Measurements from ENCODE around the gene TPI1. TPM values are rescaled to one million over a fixed set of nuclear protein-coding genes. Genes with fewer than 3 reads are reported as not detected.
"Not testable (repeated sequence)": the region's sequence is repeated elsewhere in the genome, so short reads cannot be mapped to it uniquely, and the experiment has no call there.

The TPI1 gene
- total and polyA plus RNA-seq, 5 donors, result 707 to 872 (median 730) TPM

- ATAC-seq (no peak), DNase-seq (peak in 1 of 3 donors; percentile 20)
- Histone ChIP-seq H3K27ac (ENCODE audit: low read length) (no peak overlapping the region), H3K4me1 (ENCODE audit: control insufficient read depth, insufficient read depth, low read length) (no peaks in the 10 kb centered on the region), H3K4me3 (ENCODE audit: low read length) (no peak overlapping the region), H3K9me3 (ENCODE audit: control insufficient read depth, low read length) (no peaks in the 10 kb centered on the region), H3K27me3 (ENCODE audit: control insufficient read depth, insufficient read depth) (no peaks in the 10 kb centered on the region)
- WGBS, result 95% methylated on average over 9 of the region's 9 CpGs
- intact Hi-C loops (cut with DNase I), result no loop called here
Observed at GRCh38 chr12:6860116-6860515, 7.2 kb upstream of the TPI1 start.

DNA sequence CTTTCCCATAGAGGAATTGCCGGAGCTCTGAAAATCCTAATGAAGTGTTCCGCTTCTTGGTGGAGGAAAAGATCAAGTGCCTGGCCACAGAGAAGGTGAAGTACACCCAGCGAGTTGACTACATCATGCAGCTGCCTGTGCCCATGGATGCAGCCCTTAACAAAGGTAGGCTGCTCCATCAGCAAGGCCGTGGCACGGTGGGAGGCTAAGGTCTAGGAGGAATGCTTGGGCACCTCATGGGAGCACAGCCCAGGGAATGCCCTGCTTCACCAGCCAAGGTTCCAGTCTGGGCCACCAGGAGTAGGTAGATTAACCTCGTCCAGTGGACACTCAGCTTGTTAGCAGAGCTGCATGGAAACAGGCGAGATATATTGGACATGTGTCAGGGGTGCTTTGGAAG is 6.4 kb upstream of the TPI1 start:
- H3K27ac ChIP-seq (ENCODE audit: low read length), result no peak overlapping the region
- no peaks in the 10 kb centered on the region for H3K4me1 ChIP-seq (ENCODE audit: control insufficient read depth, insufficient read depth, low read length)
- intact Hi-C loops (cut with DNase I), result no loop called here
- no peak overlapping the region for H3K4me3 ChIP-seq (ENCODE audit: low read length)
- WGBS, result 98% methylated on average over 7 of the region's 7 CpGs
- no peaks in the 10 kb centered on the region for H3K27me3 ChIP-seq (ENCODE audit: control insufficient read depth, insufficient read depth)
- no peak for ATAC-seq
- DNase-seq, result no peak
- no peaks in the 10 kb centered on the region for H3K9me3 ChIP-seq (ENCODE audit: control insufficient read depth, low read length)

GRCh38 chr12:6861391-6861790 is 5.9 kb upstream of the TPI1 start:
- DNase-seq (no peak), ATAC-seq (no peak)
- 94% methylated on average over 9 of the region's 9 CpGs for WGBS
- Histone ChIP-seq H3K27me3 (ENCODE audit: control insufficient read depth, insufficient read depth) (no peaks in the 10 kb centered on the region), H3K27ac (ENCODE audit: low read length) (no peak overlapping the region), H3K9me3 (ENCODE audit: control insufficient read depth, low read length) (no peaks in the 10 kb centered on the region), H3K4me3 (ENCODE audit: low read length) (no peak overlapping the region), H3K4me1 (ENCODE audit: control insufficient read depth, insufficient read depth, low read length) (no peaks in the 10 kb centered on the region)
- intact Hi-C loops (cut with DNase I), result no loop called here

GRCh38 chr12:6863033-6863432 is 4.3 kb upstream of the TPI1 start:
- no peak overlapping the region for H3K4me3 ChIP-seq (ENCODE audit: low read length)
- no peaks in the 10 kb centered on the region for H3K9me3 ChIP-seq (ENCODE audit: control insufficient read depth, low read length)
- DNase-seq (no peak), ATAC-seq (no peak)
- H3K27me3 ChIP-seq (ENCODE audit: control insufficient read depth, insufficient read depth), result no peaks in the 10 kb centered on the region
- no peak overlapping the region for H3K27ac ChIP-seq (ENCODE audit: low read length)
- H3K4me1 ChIP-seq (ENCODE audit: control insufficient read depth, insufficient read depth, low read length), result no peaks in the 10 kb centered on the region
- WGBS, result 93% methylated on average over 11 of the region's 11 CpGs
- intact Hi-C loops (cut with DNase I), result no loop called here

GRCh38 chr12:6863586-6864321 is 3.6 kb upstream of the TPI1 start:
- H3K27me3 ChIP-seq (ENCODE audit: control insufficient read depth, insufficient read depth), result no peaks in the 10 kb centered on the region
- intact Hi-C loops (cut with DNase I), result no loop called here

GRCh38 chr12:6865307-6865706 is 2.0 kb upstream of the TPI1 start:
- WGBS, result 93% methylated on average over 5 of the region's 5 CpGs
- ATAC-seq; intact Hi-C loops (cut with DNase I): not testable (repeated sequence)

More at GRCh38 chr12:6863586-6864321, 3.6 kb upstream of the TPI1 start:
- DNase-seq (peak in 1 of 3 donors; percentile 50), ATAC-seq (no peak)
- Histone ChIP-seq H3K4me3 (ENCODE audit: low read length) (no peak overlapping the region), H3K9me3 (ENCODE audit: control insufficient read depth, low read length) (no peaks in the 10 kb centered on the region), H3K4me1 (ENCODE audit: control insufficient read depth, insufficient read depth, low read length) (no peaks in the 10 kb centered on the region), H3K27ac (ENCODE audit: low read length) (no peak overlapping the region)
- 95% methylated on average over 16 of the region's 16 CpGs for WGBS

GRCh38 chr12:6866163-6866919 is 990 bp upstream of the TPI1 start:
- WGBS, result 78% methylated on average over 19 of the region's 19 CpGs
- DNase-seq (peak; percentile 42 to 76 (median 65)), ATAC-seq (no peak)
- H3K27me3 ChIP-seq (ENCODE audit: control insufficient read depth, insufficient read depth), result no peaks in the 10 kb centered on the region
- no peak overlapping the region for H3K4me3 ChIP-seq (ENCODE audit: low read length)
- no peaks in the 10 kb centered on the region for H3K9me3 ChIP-seq (ENCODE audit: control insufficient read depth, low read length)
- peaks cover 2% of the 10 kb centered on the region for H3K4me1 ChIP-seq (ENCODE audit: control insufficient read depth, insufficient read depth, low read length)
- intact Hi-C loops (cut with DNase I), result no loop called here
- peak overlapping the region; percentile 88 for H3K27ac ChIP-seq (ENCODE audit: low read length)

More at GRCh38 chr12:6865307-6865706, 2.0 kb upstream of the TPI1 start:
- H3K27ac ChIP-seq (ENCODE audit: low read length); H3K4me3 ChIP-seq (ENCODE audit: low read length); H3K4me1 ChIP-seq (ENCODE audit: control insufficient read depth, insufficient read depth, low read length); H3K9me3 ChIP-seq (ENCODE audit: control insufficient read depth, low read length); H3K27me3 ChIP-seq (ENCODE audit: control insufficient read depth, insufficient read depth): not testable (repeated sequence)
- peak in 1 of 3 donors; percentile 20 for DNase-seq

DNA sequence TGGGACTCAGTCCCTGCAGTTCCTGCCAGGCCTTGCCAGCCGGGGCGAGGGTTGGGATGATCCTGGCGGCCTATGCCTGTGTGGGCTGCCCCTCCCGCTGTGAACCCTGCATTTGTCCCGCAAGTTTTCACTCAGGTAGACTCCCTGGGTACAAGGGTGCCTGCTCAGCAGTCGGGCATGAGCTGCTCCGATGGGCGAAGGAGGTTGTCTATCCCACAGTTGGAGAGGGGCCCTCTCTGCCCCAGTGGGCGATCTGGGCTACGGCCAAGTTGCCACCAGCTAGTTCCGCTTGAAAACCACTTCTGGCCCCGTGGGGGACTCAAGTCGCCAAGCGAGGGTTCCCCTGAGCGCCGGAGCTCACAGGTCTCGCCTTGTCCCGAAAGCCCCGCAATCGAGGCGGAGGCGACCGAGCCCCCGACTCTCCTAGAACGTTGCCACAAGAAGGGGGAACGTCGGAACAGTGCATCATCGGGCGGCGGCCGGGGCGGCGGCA is 365 bp upstream of the TPI1 start:
- Histone ChIP-seq H3K27me3 (ENCODE audit: control insufficient read depth, insufficient read depth) (no peaks in the 10 kb centered on the region), H3K4me3 (ENCODE audit: low read length) (peak overlapping the region; percentile 47), H3K9me3 (ENCODE audit: control insufficient read depth, low read length) (no peaks in the 10 kb centered on the region), H3K4me1 (ENCODE audit: control insufficient read depth, insufficient read depth, low read length) (peaks cover 2% of the 10 kb centered on the region), H3K27ac (ENCODE audit: low read length) (peak overlapping the region; percentile 88)
- 3% methylated on average over 33 of the region's 33 CpGs for WGBS
- DNase-seq, result no peak
- peak; percentile 8 for ATAC-seq
- intact Hi-C loops (cut with DNase I), result no loop called here

DNA sequence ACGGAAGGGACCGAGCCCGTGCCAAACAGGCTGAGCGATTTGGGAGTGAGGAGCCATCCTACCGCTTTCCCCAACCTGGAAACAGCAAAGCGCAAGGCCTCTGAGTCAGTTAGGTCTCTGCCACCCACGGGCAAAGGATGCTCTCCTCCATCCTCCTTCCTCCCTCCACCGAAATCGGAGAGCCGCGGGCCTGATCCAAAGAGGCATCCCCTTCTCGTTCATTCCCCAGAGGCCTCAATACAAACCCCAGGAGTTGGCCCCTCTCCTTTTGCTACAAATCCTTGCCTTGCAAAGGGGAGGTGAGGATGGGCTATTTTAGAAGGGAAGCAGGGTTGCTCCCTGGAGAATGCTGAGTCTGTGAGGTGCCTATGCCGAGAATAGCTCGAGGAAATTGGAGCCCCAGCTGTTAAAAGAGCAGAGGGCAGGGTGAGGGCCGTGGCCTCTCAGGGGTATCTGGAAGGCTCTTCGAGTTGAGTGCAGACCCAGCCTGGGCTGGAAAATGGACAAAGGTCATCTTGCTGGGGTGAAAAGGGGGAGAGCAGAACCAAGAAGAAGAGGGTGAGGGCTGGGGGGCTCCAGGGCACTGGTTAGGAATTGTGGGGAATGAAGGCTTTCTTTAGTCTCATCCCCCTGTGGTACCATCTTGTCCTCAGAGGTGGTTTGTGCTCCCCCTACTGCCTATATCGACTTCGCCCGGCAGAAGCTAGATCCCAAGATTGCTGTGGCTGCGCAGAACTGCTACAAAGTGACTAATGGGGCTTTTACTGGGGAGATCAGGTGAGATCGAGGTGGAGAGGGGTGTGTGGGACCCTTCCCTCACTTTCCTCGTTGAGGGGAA is 1.1 kb downstream of the TPI1 start:
- peak in 1 of 3 donors; percentile 42 for DNase-seq
- intact Hi-C loops (cut with DNase I), result loop anchor here in 1 of 4 donors (2.0 kb wide), 1 partner anchor 70 kb away; no protein-coding TSS in a partner anchor
- peak overlapping the region; percentile 60 for H3K4me3 ChIP-seq (ENCODE audit: low read length)
- no peaks in the 10 kb centered on the region for H3K9me3 ChIP-seq (ENCODE audit: control insufficient read depth, low read length)
- peak overlapping the region; percentile 94 for H3K27ac ChIP-seq (ENCODE audit: low read length)
- peaks cover 2% of the 10 kb centered on the region for H3K4me1 ChIP-seq (ENCODE audit: control insufficient read depth, insufficient read depth, low read length)
- H3K27me3 ChIP-seq (ENCODE audit: control insufficient read depth, insufficient read depth), result no peaks in the 10 kb centered on the region
- ATAC-seq, result no peak
- 9% methylated on average over 22 of the region's 22 CpGs for WGBS

- ATAC-seq (no peak), DNase-seq (peak; percentile 67 to 89 (median 83))
- Histone ChIP-seq H3K4me1 (ENCODE audit: control insufficient read depth, insufficient read depth, low read length) (peaks cover 2% of the 10 kb centered on the region), H3K27me3 (ENCODE audit: control insufficient read depth, insufficient read depth) (no peaks in the 10 kb centered on the region), H3K27ac (ENCODE audit: low read length) (peak overlapping the region; percentile 25), H3K4me3 (ENCODE audit: low read length) (no peak overlapping the region), H3K9me3 (ENCODE audit: control insufficient read depth, low read length) (no peaks in the 10 kb centered on the region)
- 29% methylated on average over 12 of the region's 12 CpGs for WGBS
- intact Hi-C loops (cut with DNase I), result loop anchor here in 1 of 4 donors (2.0 kb wide), 1 partner anchor 69 kb away; no protein-coding TSS in a partner anchor
Observed at GRCh38 chr12:6869049-6870021, 2.0 kb downstream of the TPI1 start.

Measured in right cardiac atrium (tissue), 5 donors.